ENCODE data around the gene ASH1L.
A peak's percentile ranks its signal among the peaks of the same experiment; 100 is the strongest.
"Not testable (repeated sequence)": the region's sequence is repeated elsewhere in the genome, so short reads cannot be mapped to it uniquely, and the experiment has no call there.

The ASH1L gene

GRCh38 chr1:155561779-155562580, 623 bp downstream of the ASH1L start:
- not testable (repeated sequence) for DNase-seq

GRCh38 chr1:155555915-155556314, 6.7 kb downstream of the ASH1L start:
- no peak for DNase-seq

- no peak for DNase-seq
Observed at GRCh38 chr1:155553349-155553748, 9.3 kb downstream of the ASH1L start.

- DNase-seq, result no peak
Observed at GRCh38 chr1:155548706-155549105, 13.9 kb downstream of the ASH1L start.

GRCh38 chr1:155540000-155540874, 22.4 kb downstream of the ASH1L start:
- DNase-seq, result no peak

- no peak for DNase-seq
Observed at GRCh38 chr1:155537193-155537592, 25.4 kb downstream of the ASH1L start.

GRCh38 chr1:155531624-155532023, 31.0 kb downstream of the ASH1L start:
- no peak for DNase-seq

GRCh38 chr1:155529929-155530328, 32.7 kb downstream of the ASH1L start:
- no peak for DNase-seq

GRCh38 chr1:155529109-155529508, 33.5 kb downstream of the ASH1L start:
- DNase-seq, result no peak

- DNase-seq, result no peak
Observed at GRCh38 chr1:155527677-155528076, 34.9 kb downstream of the ASH1L start.

GRCh38 chr1:155526356-155526755, 36.2 kb downstream of the ASH1L start:
- no peak for DNase-seq

GRCh38 chr1:155522069-155522468, 40.5 kb downstream of the ASH1L start:
- no peak for DNase-seq

GRCh38 chr1:155518484-155518883, 44.1 kb downstream of the ASH1L start:
- DNase-seq, result no peak

- no peak for DNase-seq
Observed at GRCh38 chr1:155514582-155515187, 47.9 kb downstream of the ASH1L start.

- no peak for DNase-seq
Observed at GRCh38 chr1:155513300-155513916, 49.2 kb downstream of the ASH1L start.

GRCh38 chr1:155511385-155511784, 51.2 kb downstream of the ASH1L start:
- not testable (repeated sequence) for DNase-seq

- no peak for DNase-seq
Observed at GRCh38 chr1:155509064-155509463, 53.5 kb downstream of the ASH1L start.

- no peak for DNase-seq
Observed at GRCh38 chr1:155507945-155508344, 54.7 kb downstream of the ASH1L start.

GRCh38 chr1:155505963-155506362, 56.6 kb downstream of the ASH1L start:
- DNase-seq, result not testable (repeated sequence)

- peak; percentile 23 for DNase-seq
Observed at GRCh38 chr1:155504207-155504606, 58.4 kb downstream of the ASH1L start.

GRCh38 chr1:155499953-155500639, 62.5 kb downstream of the ASH1L start:
- no peak for DNase-seq

- DNase-seq, result no peak
Observed at GRCh38 chr1:155499263-155499662, 63.3 kb downstream of the ASH1L start.
